GM12872 (cell line): ENCODE results near the gene ANTXR1.

Experiments used
- TF ChIP-seq, protein P1 (sequence below): IDR thresholded peaks from 3 replicates; pipeline ENCODE4 v1.5.1; 2011; ENCODE audit warnings: low read depth, mild to moderate bottlenecking, low read length, moderate library complexity; ENCODE audit not compliant: insufficient read depth

The ANTXR1 gene

DNA sequence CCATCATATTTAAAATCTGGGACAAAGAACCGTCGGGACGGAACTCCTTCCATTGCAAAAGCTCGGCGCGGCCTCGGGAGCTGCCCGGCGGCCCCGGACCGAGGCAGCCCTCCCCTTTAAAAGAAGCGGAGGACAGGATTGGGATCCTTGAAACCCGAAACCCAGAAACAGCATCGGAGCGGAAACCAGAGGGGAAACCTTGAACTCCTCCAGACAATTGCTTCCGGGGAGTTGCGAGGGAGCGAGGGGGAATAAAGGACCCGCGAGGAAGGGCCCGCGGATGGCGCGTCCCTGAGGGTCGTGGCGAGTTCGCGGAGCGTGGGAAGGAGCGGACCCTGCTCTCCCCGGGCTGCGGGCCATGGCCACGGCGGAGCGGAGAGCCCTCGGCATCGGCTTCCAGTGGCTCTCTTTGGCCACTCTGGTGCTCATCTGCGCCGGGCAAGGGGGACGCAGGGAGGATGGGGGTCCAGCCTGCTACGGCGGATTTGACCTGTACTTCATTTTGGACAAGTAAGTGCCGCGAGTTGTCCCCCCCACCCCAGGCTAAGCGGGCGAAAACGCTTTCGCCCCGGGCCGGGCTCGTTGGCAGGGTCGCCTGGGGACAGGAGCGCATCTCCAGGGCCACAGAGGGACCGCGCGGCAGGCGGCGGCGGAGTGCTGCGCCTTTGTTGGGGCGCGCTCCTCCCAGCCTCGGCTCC is at the start of gene ANTXR1:
TSS of gene ANTXR1 (plus strand) at position 38 of the 698 bp plus-strand sequence. CDS start at position 359, 321 bp downstream.
- TF ChIP-seq, protein P1, sequence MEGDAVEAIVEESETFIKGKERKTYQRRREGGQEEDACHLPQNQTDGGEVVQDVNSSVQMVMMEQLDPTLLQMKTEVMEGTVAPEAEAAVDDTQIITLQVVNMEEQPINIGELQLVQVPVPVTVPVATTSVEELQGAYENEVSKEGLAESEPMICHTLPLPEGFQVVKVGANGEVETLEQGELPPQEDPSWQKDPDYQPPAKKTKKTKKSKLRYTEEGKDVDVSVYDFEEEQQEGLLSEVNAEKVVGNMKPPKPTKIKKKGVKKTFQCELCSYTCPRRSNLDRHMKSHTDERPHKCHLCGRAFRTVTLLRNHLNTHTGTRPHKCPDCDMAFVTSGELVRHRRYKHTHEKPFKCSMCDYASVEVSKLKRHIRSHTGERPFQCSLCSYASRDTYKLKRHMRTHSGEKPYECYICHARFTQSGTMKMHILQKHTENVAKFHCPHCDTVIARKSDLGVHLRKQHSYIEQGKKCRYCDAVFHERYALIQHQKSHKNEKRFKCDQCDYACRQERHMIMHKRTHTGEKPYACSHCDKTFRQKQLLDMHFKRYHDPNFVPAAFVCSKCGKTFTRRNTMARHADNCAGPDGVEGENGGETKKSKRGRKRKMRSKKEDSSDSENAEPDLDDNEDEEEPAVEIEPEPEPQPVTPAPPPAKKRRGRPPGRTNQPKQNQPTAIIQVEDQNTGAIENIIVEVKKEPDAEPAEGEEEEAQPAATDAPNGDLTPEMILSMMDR, result no peak

GRCh38 chr2:68964282-68964681 is 48.7 kb upstream of the ANTXR1 start:
- TF ChIP-seq, protein P1, result no peak

DNA sequence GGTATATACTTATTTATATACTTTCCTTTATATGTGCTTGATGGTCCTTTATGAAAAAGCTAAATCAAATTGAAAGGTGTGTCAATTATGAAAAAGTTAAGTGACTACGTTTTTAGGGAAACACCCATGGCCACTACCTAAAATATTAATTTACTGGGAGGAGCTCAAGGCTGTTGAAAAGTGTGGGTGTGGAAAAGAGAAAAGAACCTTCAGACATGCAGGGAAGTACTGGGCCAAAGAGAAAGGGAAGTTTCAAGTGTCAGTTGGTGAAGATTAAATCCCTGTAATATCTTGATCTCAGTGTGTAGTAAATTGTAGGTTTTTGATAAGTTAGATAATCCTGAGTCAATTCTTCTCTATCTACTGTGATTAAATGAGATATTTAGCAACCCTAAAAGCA is 44.8 kb upstream of the ANTXR1 start:
- TF ChIP-seq, protein P1, result no peak

GRCh38 chr2:68969736-68970490 is 43.1 kb upstream of the ANTXR1 start:
- TF ChIP-seq, protein P1, result no peak

- TF ChIP-seq, protein P1, result no peak
Measured at GRCh38 chr2:68970566-68971265, 42.3 kb upstream of the ANTXR1 start.

DNA sequence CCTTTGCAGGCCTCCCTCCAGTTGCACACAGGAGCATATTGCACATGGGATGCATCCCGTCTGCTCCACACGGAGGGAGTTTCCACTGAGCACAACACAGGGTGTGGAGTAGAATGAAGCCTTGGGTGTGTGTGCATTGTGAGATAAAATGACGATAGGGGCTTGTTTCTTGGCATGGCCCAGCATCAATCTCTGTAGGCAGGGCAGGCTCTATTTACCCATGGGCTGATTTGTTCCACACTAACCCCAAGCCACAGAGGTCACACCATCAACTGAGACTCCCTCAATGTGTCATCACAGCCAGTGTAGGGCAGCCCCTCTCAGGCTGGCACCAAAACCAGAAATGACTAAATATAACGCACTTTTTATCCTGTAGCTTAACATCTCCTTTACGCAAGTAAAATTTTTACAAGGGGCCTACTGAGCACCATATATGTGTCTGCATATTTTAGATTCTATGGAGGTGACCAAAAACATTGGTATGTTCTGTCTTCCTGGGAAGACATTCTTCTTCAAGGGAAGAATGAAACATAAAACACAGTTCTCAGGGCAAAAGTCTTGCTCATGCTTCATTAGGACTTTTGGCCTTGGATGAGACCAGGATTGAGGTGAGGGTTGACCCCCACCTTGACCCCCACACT is 41.3 kb upstream of the ANTXR1 start:
- TF ChIP-seq, protein P1, result no peak

GRCh38 chr2:68974251-68974650 is 38.7 kb upstream of the ANTXR1 start, which contains the start of gene GKN1:
Gene GKN1, plus strand, starts transcription at chr2:68974636. Its CDS starts 42 bp downstream, at chr2:68974678.
- TF ChIP-seq, protein P1, result no peak
